ENCODE results near the gene MET. TPM values are rescaled to one million over a fixed set of nuclear protein-coding genes. Genes with fewer than 3 reads are reported as not detected.

MET gene
- total RNA-seq, 6 experiments from 2014 or later: 101 to 149 (median 129) TPM

GRCh38 chr7:116837586-116837985 is 165.6 kb downstream of the MET start:
- TF ChIP-seq, protein P1, sequence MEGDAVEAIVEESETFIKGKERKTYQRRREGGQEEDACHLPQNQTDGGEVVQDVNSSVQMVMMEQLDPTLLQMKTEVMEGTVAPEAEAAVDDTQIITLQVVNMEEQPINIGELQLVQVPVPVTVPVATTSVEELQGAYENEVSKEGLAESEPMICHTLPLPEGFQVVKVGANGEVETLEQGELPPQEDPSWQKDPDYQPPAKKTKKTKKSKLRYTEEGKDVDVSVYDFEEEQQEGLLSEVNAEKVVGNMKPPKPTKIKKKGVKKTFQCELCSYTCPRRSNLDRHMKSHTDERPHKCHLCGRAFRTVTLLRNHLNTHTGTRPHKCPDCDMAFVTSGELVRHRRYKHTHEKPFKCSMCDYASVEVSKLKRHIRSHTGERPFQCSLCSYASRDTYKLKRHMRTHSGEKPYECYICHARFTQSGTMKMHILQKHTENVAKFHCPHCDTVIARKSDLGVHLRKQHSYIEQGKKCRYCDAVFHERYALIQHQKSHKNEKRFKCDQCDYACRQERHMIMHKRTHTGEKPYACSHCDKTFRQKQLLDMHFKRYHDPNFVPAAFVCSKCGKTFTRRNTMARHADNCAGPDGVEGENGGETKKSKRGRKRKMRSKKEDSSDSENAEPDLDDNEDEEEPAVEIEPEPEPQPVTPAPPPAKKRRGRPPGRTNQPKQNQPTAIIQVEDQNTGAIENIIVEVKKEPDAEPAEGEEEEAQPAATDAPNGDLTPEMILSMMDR (IDR thresholded peaks at IDR 0.05): no peak
- Mint-ChIP-seq H3K36me3 (ENCODE audit: low read depth) (no peaks in the 10 kb centered on the region), H3K4me1 (ENCODE audit: low read depth) (peaks cover 29% of the 10 kb centered on the region)

DNA sequence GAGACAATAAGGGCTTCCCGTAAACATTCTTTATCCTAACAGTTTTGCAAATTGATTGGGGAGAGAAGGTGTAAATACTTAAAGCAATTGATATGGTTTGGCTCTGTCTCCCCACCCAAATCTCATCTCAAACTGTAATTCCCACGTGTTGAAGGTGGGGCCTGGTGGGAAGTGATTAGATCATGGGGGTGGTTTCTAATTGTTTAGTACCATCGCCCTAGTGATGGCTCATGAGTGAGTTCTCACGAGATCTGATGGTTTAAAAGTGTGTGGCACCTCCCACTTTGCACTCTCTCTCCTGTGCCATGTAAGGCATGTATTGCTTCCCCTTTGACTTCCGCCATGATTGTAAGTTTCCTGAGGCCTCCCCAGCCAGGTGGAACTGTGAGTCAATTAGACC is 168.3 kb downstream of the MET start:
- peaks cover 17% of the 10 kb centered on the region for H3K27me3 Mint-ChIP-seq (ENCODE audit: insufficient read depth)

More at GRCh38 chr7:116837586-116837985, 165.6 kb downstream of the MET start:
- H3K27me3 Mint-ChIP-seq (ENCODE audit: insufficient read depth): peaks cover 12% of the 10 kb centered on the region
- no peak for DNase-seq
- no peaks in the 10 kb centered on the region for H3K9me3 Mint-ChIP-seq
- H3K4me3 Mint-ChIP-seq: no peak overlapping the region
- H3K27ac Mint-ChIP-seq: no peak overlapping the region

DNA sequence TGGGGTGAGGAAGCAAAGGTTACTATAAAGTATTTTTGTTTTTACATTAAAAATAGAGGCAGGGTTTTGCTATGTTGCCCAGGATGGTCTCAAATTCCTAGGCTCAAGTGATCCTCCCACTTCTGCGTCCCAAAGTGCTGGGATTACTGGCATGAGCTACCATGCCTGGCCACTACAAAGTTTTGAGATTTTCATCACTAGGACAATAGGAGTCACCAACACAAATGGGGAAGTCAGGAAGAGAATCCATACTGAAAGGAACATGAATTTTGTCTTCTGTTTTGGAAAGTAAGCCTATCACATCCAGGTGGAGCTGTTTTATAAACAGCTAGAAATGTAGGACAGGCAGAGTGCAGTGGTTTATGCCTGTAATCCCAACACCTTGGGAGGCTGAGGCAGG is 170.4 kb downstream of the MET start:
- TF ChIP-seq, protein P1 (IDR thresholded peaks at IDR 0.05): no peak
- Mint-ChIP-seq H3K9me3 (no peaks in the 10 kb centered on the region), H3K4me1 (ENCODE audit: low read depth) (no peaks in the 10 kb centered on the region), H3K36me3 (ENCODE audit: low read depth) (no peaks in the 10 kb centered on the region), H3K27me3 (ENCODE audit: insufficient read depth) (peaks cover 23% of the 10 kb centered on the region), H3K27ac (no peak overlapping the region), H3K4me3 (no peak overlapping the region)
- no peak for DNase-seq

More for the DNA sequence above, 168.3 kb downstream of the MET start:
- Mint-ChIP-seq H3K4me3 (no peak overlapping the region), H3K4me1 (ENCODE audit: low read depth) (peaks cover 19% of the 10 kb centered on the region), H3K9me3 (no peaks in the 10 kb centered on the region), H3K36me3 (ENCODE audit: low read depth) (no peaks in the 10 kb centered on the region), H3K27ac (no peak overlapping the region)
- no peak for DNase-seq
- TF ChIP-seq, protein P1 (IDR thresholded peaks at IDR 0.05): no peak

DNA sequence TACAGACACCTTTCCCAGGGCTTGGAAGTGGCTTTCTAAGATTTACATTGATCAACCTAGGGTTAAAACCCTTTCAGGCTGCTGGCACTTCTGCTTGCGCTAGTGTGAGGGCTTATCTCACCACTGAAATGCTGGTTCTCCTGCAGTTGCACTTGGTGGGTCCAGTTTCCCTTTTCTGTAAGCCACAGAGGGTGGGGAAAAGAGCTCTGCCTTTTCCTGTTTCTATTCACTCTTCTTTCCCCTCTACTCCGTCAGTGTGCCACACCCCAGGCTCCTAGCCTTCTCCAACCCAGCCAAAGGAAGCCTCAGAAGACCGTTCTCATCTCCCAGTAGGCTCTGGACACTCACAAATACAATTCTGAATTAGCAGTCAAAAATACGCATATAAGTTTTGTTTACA is 171.4 kb downstream of the MET start:
- no peaks in the 10 kb centered on the region for H3K36me3 Mint-ChIP-seq (ENCODE audit: low read depth)
- H3K27me3 Mint-ChIP-seq (ENCODE audit: insufficient read depth): peaks cover 23% of the 10 kb centered on the region
- no peaks in the 10 kb centered on the region for H3K4me1 Mint-ChIP-seq (ENCODE audit: low read depth)
- TF ChIP-seq, protein P1 (IDR thresholded peaks at IDR 0.05): no peak
- H3K4me3 Mint-ChIP-seq: no peak overlapping the region
- no peak overlapping the region for H3K27ac Mint-ChIP-seq
- DNase-seq: no peak
- no peaks in the 10 kb centered on the region for H3K9me3 Mint-ChIP-seq

Other genes starting within 250 kb of the MET start
- 100 to 1,000 TPM; 157 to 229 (median 186) TPM for gene CAV2, start 172.5 kb upstream of the MET start, total RNA-seq (2021; fragmentation: NEBNext Ultra II Directional; extraction: Animal tissue kit (Norgen Biotek cat#: 25700))
- gene CAV1, start 147.2 kb upstream of the MET start, total RNA-seq (2021; fragmentation: NEBNext Ultra II Directional; extraction: Animal tissue kit (Norgen Biotek cat#: 25700)): 1,000 to 10,000 TPM in 5 of 6 experiments, 100 to 1,000 TPM in 1; 938 to 1,171 (median 1,076) TPM
- gene CAPZA2, start 190.4 kb downstream of the MET start, total RNA-seq (2021; fragmentation: NEBNext Ultra II Directional; extraction: Animal tissue kit (Norgen Biotek cat#: 25700)): 100 to 1,000 TPM; 216 to 311 (median 275) TPM

Measured in HFFc6 (cell line).